Hematopoietic multipotent progenitor cell treated with erythropoietin and hydrocortisone succinate and interleukin-3 and kit ligand, for 8 days (in vitro differentiated cells): ENCODE measurements around the gene HOXA5.

ENCODE experiments used
- DNase-seq: peaks from one replicate; pipeline ENCODE4 v3.0.0-alpha.2; 2015

Gene HOXA5

DNA sequence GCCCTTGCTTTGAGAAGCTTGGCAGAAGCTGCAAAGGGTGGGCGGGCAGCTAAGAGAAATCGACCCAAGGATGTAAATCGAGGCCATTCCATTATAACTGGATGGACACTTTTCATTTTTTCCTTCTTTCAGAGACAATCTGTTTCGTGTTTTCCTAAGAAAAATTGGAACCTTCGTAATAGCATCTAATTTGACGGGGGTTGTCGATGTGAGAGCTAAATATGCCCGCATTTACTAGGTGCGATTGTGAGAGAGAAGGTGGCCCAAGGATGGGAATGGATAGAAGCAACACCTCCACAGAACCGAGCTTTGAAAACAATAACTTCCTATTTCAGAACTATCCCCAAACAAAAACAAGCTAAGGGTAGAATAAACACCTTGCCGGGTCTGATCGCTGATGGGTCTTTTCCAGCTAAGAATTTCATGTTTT is 12.1 kb downstream of the HOXA5 start:
- DNase-seq, result no peak

DNA sequence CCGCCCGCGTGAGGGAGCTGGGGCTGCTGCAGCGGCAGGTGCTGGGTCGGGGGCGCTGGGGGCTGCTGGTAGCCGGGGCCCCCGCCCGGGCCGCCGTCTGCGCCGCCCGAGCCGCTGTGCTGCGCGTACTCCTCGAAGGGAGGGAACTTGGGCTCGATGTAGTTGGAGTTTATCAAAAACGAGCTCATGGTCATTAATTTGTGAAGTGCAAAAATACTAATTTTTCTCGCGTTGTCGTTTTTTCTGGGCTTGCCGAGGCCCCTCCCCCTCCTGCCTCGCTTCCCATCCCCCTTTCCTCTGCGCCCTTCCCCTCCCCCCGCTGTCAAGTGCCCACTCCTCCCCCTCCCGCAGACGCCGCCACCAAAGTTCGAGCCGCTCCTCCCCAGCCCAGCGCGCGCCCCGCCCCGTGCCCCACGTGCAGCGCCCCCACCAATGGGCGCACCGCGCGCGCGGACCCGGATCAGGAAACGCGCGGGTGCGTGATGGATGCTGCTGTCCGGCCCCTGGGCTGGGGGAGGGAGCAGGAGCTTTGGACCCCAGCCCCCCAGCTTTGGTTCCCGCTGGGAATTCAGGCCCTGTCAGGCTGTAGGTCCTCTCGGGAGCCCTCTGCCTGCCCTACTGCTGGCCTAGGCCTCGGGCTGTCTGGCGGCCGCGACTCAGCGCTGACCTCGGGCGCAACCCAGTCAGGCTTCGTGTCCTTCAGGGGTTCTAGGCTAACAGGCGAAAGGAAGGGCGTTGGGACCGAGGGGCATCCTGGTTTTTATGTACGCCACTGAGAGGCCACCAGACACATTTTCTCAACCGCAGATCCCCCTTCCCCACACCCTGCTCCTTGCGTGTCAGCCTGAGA is 12.7 kb downstream of the HOXA5 start, which contains the start of gene HOXA4:
HOXA4 (minus strand) TSS at position 218 of the 850 bp plus-strand sequence; CDS start at position 194, 24 bp downstream.
- peak; percentile 77 for DNase-seq

DNA sequence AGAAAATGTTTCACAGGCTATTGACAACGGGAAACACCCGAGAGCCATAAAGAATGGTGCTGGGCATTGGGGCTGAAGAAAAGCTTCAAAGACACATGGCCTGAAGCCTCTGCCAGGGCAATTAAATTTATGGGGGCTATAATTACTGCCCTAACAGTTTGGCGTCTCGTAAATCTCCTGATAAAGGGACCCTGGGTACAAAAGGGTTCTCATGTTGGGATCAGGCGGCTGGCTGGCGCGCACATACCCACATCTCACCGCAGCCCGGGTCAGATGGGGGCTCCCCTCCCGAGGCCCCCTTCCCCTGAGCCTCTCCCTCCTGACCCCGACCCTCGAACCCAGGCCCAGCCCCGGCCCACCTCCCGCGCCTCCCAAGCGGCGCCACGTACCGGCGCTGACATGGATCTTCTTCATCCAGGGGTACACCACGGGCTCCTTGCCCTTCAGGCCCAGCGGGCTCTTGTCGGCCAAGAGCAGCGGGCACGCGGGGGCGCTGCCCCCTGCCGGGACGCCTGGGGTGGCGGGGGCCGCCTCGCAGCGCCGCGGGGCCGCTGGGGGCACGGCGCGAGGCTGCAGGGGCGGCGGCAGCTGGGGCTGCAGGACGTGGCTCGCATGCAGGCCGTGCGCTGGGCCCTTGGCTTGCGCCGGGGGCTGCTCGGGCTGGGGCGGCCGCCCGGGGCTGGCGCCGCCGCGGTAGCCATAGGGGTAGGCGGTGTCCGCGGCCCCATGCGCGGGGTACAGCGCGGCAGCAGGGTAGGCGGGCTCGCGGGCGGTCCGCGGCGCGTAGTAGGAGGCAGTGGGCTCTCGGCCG is 13.5 kb downstream of the HOXA5 start:
- DNase-seq, result no peak

DNA sequence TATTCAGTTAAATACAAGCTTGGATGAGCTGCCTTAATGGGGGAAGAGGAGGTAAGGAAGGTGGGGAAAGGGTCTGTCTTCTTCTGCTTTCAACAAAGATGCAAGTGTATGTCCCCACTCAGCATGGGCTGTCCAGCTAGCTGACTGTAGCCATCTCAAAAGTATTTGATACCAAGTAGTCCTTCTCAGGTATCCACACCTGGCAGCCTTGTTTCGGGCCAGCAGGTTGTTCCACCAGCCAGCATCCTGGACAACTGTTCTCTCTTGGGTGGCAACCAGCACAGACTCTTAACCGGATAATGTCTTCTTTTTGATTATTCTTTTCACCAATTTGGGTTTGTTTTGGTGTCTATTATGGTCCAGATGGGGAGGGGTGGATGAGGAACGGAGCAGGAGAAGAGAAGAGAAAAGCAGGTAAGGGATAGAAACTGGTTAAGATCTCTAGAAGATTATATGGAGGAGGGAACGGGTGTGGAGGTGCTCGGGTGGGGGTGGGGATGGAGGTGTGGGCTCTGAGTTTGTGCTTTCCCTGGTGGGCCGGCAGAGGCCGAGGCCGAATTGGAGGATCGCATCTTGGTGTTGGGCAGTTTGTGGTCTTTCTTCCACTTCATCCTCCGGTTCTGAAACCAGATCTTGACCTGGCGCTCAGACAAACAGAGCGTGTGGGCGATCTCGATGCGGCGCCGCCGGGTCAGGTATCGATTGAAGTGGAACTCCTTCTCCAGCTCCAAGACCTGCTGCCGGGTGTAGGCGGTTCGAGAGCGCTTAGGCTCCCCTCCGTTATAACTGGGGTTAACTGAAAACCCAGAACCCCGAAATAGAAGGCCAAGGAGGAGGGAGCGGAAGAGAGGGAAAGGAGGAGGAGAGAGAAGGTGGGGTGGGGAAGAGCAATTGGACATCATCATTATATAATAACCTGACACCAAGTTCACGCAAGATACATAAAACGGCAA is 14.4 kb downstream of the HOXA5 start:
- DNase-seq, result no peak

- no peak for DNase-seq
These were observed 15.4 kb downstream of the HOXA5 start for GRCh38 chr7:27128034-27128433.

GRCh38 chr7:27126596-27127327 is 16.7 kb downstream of the HOXA5 start:
- DNase-seq, result no peak

DNA sequence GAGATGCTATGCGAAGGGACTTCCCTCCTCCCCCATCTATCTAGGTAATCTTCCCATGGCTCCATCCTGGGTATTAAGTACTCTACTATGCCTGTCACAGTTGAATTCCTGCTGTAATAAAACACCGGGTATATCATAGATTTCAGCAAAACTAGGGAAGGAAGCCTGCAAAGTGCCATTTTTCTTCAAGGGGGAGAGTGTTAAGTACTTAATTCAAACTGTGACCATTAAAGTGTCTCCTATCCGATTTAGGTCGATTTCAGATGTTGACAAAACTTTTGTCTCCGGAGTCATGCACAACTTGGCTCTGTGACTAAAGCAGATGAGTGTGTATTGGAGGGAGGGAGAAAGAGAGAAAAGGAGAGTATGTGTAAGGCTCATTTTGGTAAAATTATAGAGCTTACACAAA is 17.5 kb downstream of the HOXA5 start:
- DNase-seq, result no peak

GRCh38 chr7:27124902-27125689 is 18.4 kb downstream of the HOXA5 start:
- DNase-seq, result no peak

DNA sequence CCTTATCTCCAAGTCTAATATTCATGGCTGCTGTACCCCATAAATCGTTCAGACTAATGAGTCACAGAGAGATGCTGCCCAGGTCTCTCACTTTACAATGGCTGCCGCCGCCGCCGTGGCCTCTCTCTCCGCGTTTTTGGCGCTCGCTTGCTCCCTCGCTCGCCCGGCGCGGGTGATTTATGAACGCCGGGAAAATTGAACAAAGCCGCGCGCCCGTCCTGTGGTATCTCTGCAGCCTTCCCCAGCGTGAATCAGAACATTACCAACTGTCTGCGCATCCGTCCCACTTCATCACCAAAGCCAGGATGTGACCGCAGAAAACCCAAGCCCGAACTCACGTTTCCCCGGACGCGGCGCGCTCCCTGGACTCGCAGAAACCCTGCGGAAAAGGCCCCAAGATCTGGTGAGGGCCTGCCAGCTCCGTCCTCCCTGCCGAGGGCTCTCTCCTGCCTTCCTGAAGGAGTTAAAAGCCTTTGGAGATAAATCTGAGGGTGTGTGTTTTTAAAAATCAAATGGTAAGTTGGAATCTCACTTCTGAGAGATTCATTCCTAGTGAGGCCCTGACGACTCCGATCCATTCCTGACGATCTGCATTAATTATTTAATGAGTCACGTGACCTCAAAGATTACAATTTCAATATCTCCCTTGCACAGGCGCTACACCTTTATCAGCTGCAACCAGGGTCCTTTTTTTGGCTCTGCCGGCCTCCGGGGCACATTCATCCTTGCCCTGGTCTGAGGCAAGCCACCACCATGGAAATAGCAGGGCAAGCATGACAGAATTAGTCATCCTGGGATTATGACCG is 19.2 kb downstream of the HOXA5 start:
- no peak for DNase-seq

DNA sequence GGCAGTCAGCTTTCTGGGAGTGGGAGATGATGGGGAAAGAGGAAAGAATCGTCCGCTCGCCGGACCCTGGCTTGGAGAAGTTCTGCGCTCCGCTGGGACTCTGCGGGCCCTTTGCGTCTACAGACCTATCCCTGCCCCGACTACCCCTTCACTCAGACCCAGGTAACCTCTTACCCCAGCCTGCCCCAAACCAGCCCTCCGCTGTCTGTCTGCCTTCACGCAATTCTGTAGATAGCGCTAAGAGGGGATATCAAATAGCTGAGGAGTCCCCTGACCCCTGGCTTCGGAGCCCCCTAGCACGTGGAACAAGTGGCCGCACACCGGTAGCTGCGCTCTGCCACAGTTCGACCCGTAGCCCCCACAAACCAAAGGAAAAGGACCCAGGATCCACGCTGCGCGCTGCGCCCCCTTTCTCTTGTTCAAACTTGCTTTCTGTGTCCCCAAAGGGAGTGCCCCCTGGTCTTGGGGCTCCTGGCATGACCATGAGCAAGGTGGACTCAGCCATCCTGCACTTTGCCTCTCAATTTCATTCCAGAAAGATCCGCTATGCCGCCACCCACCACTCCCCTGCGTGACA is 19.9 kb downstream of the HOXA5 start:
- DNase-seq, result no peak

DNA sequence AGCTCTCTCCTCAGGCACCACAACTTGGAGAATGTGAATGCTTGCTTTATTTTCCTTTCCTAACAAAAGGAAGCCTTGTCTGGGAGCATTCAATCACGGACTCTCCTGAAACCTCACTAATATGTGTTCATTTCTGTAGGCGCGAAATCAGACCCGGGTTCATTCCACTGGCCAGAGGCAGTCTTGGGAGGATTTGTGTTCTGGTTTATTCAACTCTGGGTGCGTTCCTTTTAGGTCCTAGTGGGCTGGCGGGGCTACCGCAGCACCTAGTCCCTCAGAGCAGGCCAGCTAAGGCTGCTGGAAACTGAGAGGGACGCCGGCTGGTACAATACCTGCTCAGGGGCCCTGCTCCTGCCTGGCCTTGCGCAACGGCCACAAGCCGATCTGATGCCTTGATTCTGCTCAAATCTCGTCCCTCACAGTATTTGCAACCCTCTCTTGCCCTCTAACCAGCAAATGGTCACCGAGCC is 20.4 kb downstream of the HOXA5 start:
- DNase-seq, result no peak

DNA sequence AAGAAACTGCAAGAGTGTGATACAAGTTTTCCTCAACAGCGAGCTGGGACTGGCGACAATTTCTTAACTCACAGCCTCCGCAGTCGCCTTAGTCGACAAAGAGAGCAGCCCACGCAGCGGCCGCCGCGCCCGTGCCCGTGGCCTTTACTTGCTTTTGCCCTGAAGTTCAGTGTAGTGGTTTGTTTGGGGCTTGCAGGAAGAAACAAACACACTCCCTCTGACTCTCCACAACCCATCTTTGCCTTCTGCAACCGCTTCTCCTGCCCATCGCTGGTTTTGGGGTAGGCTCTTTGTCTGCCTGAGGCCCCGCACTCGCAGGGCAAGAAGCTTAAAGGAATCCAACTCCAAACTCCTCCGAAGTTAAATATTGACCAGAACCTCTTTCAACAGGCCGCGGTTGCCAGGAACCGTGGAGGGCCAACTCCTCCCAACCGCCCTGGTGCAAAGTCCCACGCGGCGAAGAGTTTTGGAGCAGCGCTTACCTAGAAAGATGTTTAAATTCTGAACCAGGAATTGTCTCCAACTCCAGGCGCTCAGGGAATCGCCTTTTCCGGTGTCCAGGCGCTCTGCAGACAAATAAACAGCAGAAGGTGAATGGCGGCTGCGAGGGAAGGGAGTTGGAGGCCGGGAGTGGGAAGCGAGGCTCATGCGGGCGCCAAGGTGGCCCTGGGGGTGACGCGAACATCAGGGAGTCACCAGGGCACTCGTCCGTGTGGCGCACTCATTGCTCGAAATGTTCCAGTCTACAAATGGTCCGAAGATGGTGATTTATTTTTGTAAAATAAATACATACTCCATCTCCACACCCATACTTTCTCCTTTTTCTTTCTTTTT is 21.2 kb downstream of the HOXA5 start:
- no peak for DNase-seq

- no peak for DNase-seq
These were observed 21.8 kb downstream of the HOXA5 start for GRCh38 chr7:27121684-27122076.

- no peak for DNase-seq
These were observed 24.0 kb downstream of the HOXA5 start for GRCh38 chr7:27119412-27119911.

DNA sequence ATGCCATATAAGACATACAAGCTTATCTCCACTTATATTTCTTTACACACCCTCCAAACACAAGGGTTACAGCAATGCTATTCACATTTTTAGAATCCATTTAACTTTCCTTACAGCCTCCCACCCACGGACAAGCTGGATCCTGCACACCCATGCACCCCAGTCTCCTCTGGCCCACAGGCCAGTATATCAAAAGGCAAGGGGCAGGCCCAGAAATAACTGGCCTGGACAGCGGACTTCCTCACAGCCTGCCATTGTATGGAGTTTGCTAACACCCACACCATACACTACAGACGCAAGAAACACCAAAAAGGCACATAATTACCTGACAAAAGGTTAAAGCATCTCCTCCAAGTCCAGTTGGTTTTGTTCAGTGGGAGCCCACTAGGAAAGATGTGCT is 24.9 kb downstream of the HOXA5 start:
- DNase-seq, result no peak

GRCh38 chr7:27117887-27118491 is 25.5 kb downstream of the HOXA5 start:
- DNase-seq, result no peak

DNA sequence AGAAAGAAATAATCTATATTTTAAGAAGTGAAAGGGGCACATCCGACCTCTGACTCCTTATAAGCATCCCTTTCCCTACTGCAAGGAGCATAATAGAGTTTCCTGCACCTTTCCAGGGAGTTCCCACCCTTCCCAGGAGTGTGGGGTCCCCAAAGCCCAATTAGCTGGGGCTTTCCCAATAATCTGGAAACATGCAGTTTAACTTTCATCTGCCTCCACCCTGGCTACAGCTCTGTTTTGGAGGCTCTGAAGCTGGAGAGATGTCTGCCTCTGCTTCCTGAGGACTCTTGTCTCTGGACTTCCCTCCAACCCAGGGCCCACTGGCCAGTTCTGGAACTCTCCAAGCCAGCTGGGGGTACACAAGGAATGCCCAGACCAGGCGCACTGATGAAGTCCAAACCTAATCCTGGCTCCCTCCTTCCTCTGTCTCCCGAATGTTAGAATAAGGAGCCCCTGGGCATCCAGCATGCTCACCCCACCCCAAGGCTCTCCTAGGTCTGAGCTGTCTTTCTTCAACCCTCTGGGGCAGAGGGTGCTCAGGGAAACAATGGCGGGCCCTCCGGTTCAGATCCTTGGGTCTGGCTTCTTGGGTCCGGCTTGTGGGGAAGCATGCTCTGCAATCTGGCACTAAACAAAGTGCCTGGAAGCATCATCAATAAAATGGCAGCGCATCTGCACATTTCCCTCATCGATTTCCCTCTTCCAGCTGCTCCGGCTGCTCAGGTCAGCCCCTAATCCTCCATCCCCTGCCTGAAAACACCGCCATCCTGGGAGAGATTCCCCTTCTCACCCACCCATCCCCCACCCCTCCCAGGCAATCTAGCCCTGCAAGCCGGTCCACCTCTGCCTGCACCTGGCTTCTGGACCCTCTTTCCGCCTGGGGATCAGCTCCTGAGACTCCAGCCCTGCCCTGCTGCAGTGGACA is 26.3 kb downstream of the HOXA5 start:
- DNase-seq, result no peak
